Effector memory CD4-positive, alpha-beta T cell (primary cell): Measurements from ENCODE around the gene GRAMD1B.
A peak's percentile ranks its signal among the peaks of the same experiment; 100 is the strongest.
"Not testable (repeated sequence)": the region's sequence is repeated elsewhere in the genome, so short reads cannot be mapped to it uniquely, and the experiment has no call there.

Source experiments
- DNase-seq, 3 donors: peaks; one replicate each; pipeline ENCODE4 v3.0.0-alpha.2; 2020
- H3K27ac ChIP-seq: 2 replicates; pipeline ENCODE4 v1.7.0; 2013; ENCODE audit warnings: mild to moderate bottlenecking, low read length, moderate library complexity; ENCODE audit not compliant: insufficient read depth, poor library complexity, severe bottlenecking
- H3K27me3 ChIP-seq: replicated peaks from 2 replicates; pipeline ENCODE4 v1.7.0; 2013; ENCODE audit warnings: mild to moderate bottlenecking, low read length; ENCODE audit not compliant: insufficient read depth, control insufficient read depth, poor library complexity, severe bottlenecking
- H3K36me3 ChIP-seq: 2 replicates; pipeline ENCODE4 v1.7.0; 2013; ENCODE audit warnings: mild to moderate bottlenecking, low read length, moderate library complexity; ENCODE audit not compliant: control insufficient read depth, insufficient read depth
- H3K4me1 ChIP-seq: 2 replicates; pipeline ENCODE4 v1.7.0; 2013; ENCODE audit warnings: low read length, mild to moderate bottlenecking; ENCODE audit not compliant: control insufficient read depth, insufficient read depth, poor library complexity, severe bottlenecking
- H3K4me3 ChIP-seq: 2 replicates; pipeline ENCODE4 v1.7.0; 2013; ENCODE audit warnings: low read length, low read depth, mild to moderate bottlenecking; ENCODE audit not compliant: insufficient read depth, poor library complexity, severe bottlenecking
- H3K9me3 ChIP-seq: 2 replicates; pipeline ENCODE4 v1.7.0; 2013; ENCODE audit warnings: mild to moderate bottlenecking, low read length, moderate library complexity; ENCODE audit not compliant: control insufficient read depth

The GRAMD1B gene

GRCh38 chr11:123443851-123444623 lies 14.0 kb downstream of the GRAMD1B start:
- Histone ChIP-seq H3K27me3 (no peaks in the 10 kb centered on the region), H3K27ac (no peak overlapping the region), H3K4me3 (no peak overlapping the region), H3K4me1 (no peaks in the 10 kb centered on the region), H3K36me3 (no peaks in the 10 kb centered on the region), H3K9me3 (no peaks in the 10 kb centered on the region)
- DNase-seq: no peak

GRCh38 chr11:123448823-123449222 lies 18.8 kb downstream of the GRAMD1B start:
- Histone ChIP-seq H3K27ac (no peak overlapping the region), H3K4me1 (peaks cover under 1% of the 10 kb centered on the region)

GRCh38 chr11:123449436-123449835 lies 19.4 kb downstream of the GRAMD1B start:
- H3K9me3 ChIP-seq: no peaks in the 10 kb centered on the region
- DNase-seq: no peak
- H3K27ac ChIP-seq: no peak overlapping the region
- no peak overlapping the region for H3K4me3 ChIP-seq
- peaks cover 5% of the 10 kb centered on the region for H3K4me1 ChIP-seq
- no peaks in the 10 kb centered on the region for H3K27me3 ChIP-seq
- H3K36me3 ChIP-seq: no peaks in the 10 kb centered on the region

More at GRCh38 chr11:123448823-123449222, 18.8 kb downstream of the GRAMD1B start:
- DNase-seq: no peak
- no peak overlapping the region for H3K4me3 ChIP-seq
- H3K27me3 ChIP-seq: no peaks in the 10 kb centered on the region
- H3K9me3 ChIP-seq: no peaks in the 10 kb centered on the region
- H3K36me3 ChIP-seq: no peaks in the 10 kb centered on the region

- DNase-seq: no peak
- Histone ChIP-seq H3K27ac (no peak overlapping the region), H3K9me3 (no peaks in the 10 kb centered on the region), H3K4me3 (no peak overlapping the region), H3K27me3 (no peaks in the 10 kb centered on the region), H3K4me1 (peaks cover 5% of the 10 kb centered on the region), H3K36me3 (no peaks in the 10 kb centered on the region)
Observed at GRCh38 chr11:123450623-123451022, 20.6 kb downstream of the GRAMD1B start.

- Histone ChIP-seq H3K9me3 (no peaks in the 10 kb centered on the region), H3K27ac (no peak overlapping the region), H3K4me3 (no peak overlapping the region), H3K36me3 (no peaks in the 10 kb centered on the region), H3K27me3 (no peaks in the 10 kb centered on the region), H3K4me1 (peaks cover 5% of the 10 kb centered on the region)
- DNase-seq: no peak
Observed at GRCh38 chr11:123451183-123451781, 21.2 kb downstream of the GRAMD1B start.

GRCh38 chr11:123452794-123453193 lies 22.7 kb downstream of the GRAMD1B start:
- Histone ChIP-seq H3K27me3 (no peaks in the 10 kb centered on the region), H3K36me3 (no peaks in the 10 kb centered on the region), H3K4me1 (peaks cover 12% of the 10 kb centered on the region), H3K27ac (no peak overlapping the region), H3K9me3 (no peaks in the 10 kb centered on the region), H3K4me3 (no peak overlapping the region)
- DNase-seq: no peak

- Histone ChIP-seq H3K9me3 (no peaks in the 10 kb centered on the region), H3K4me1 (peaks cover 12% of the 10 kb centered on the region), H3K27ac (peak overlapping the region; percentile 34), H3K4me3 (no peak overlapping the region), H3K36me3 (no peaks in the 10 kb centered on the region), H3K27me3 (no peaks in the 10 kb centered on the region)
- peak; percentile 42 to 56 (median 43) for DNase-seq
Observed at GRCh38 chr11:123454060-123454651, 24.1 kb downstream of the GRAMD1B start.

- Histone ChIP-seq H3K27ac (no peak overlapping the region), H3K36me3 (no peaks in the 10 kb centered on the region), H3K9me3 (no peaks in the 10 kb centered on the region), H3K27me3 (no peaks in the 10 kb centered on the region), H3K4me1 (peaks cover 12% of the 10 kb centered on the region), H3K4me3 (no peak overlapping the region)
- DNase-seq: no peak
Observed at GRCh38 chr11:123454796-123455195, 24.7 kb downstream of the GRAMD1B start.

GRCh38 chr11:123456448-123456847 lies 26.4 kb downstream of the GRAMD1B start:
- DNase-seq: peak in 1 of 3 donors; percentile 2
- not testable (repeated sequence) for H3K27ac ChIP-seq, H3K9me3 ChIP-seq, H3K27me3 ChIP-seq, H3K4me3 ChIP-seq, H3K36me3 ChIP-seq
- H3K4me1 ChIP-seq: peaks cover 12% of the 10 kb centered on the region

- DNase-seq: no peak
- Histone ChIP-seq H3K27ac (no peak overlapping the region), H3K4me1 (peaks cover 12% of the 10 kb centered on the region), H3K27me3 (no peaks in the 10 kb centered on the region), H3K9me3 (no peaks in the 10 kb centered on the region), H3K4me3 (no peak overlapping the region), H3K36me3 (no peaks in the 10 kb centered on the region)
Observed at GRCh38 chr11:123457187-123457770, 27.2 kb downstream of the GRAMD1B start.
